H9 (cell line): ENCODE data around the gene PRIM2. TPM values are rescaled to one million over a fixed set of nuclear protein-coding genes. Genes with fewer than 3 reads are reported as not detected.
"Not testable (repeated sequence)": the region's sequence is repeated elsewhere in the genome, so short reads cannot be mapped to it uniquely, and the experiment has no call there.

Source experiments
- DNase-seq: peaks from one replicate; pipeline ENCODE4 v3.0.0-alpha.2; 2017
- H2AFZ ChIP-seq: one replicate; pipeline ENCODE4 v1.6.1; 2013; ENCODE audit warnings: mild to moderate bottlenecking, low read length, control low read depth, moderate library complexity
- H2AK5ac ChIP-seq: 2 replicates; pipeline ENCODE4 v1.6.1; 2013; ENCODE audit warnings: low read length, control low read depth, mixed read lengths; ENCODE audit not compliant: insufficient read length
- H2BK120ac ChIP-seq: one replicate; pipeline ENCODE4 v1.6.1; 2013; ENCODE audit warnings: low read depth, mild to moderate bottlenecking, low read length, control low read depth, inconsistent platforms; ENCODE audit not compliant: poor library complexity, severe bottlenecking
- H2BK12ac ChIP-seq: 2 replicates; pipeline ENCODE4 v1.6.1; 2013; ENCODE audit warnings: low read length, control low read depth, mixed read lengths, low read depth; ENCODE audit not compliant: insufficient read length
- H2BK15ac ChIP-seq: 2 replicates; pipeline ENCODE4 v1.6.1; 2013; ENCODE audit warnings: low read depth, low read length, control low read depth
- H2BK20ac ChIP-seq: one replicate; pipeline ENCODE4 v1.6.1; 2013; ENCODE audit warnings: low read depth, mild to moderate bottlenecking, low read length, control low read depth, inconsistent platforms; ENCODE audit not compliant: poor library complexity, severe bottlenecking
- H2BK5ac ChIP-seq: 2 replicates; pipeline ENCODE4 v1.6.1; 2013; ENCODE audit warnings: low read length, control low read depth, mixed read lengths; ENCODE audit not compliant: insufficient read length
- H3K14ac ChIP-seq: 2 replicates; pipeline ENCODE4 v1.6.1; 2013; ENCODE audit warnings: low read length, control low read depth; ENCODE audit not compliant: insufficient read depth
- H3K18ac ChIP-seq: 2 replicates; pipeline ENCODE4 v1.6.1; 2013; ENCODE audit warnings: low read depth, mild to moderate bottlenecking, mixed read lengths, low read length, control low read depth; ENCODE audit not compliant: insufficient read length
- H3K23ac ChIP-seq: 2 replicates; pipeline ENCODE4 v1.6.1; 2013; ENCODE audit warnings: low read length, control low read depth, mixed read lengths, low read depth; ENCODE audit not compliant: insufficient read length
- H3K23me2 ChIP-seq: 2 replicates; pipeline ENCODE4 v1.6.1; 2013; ENCODE audit warnings: low read depth, mild to moderate bottlenecking, mixed read lengths, low read length, control low read depth; ENCODE audit not compliant: insufficient read length, poor library complexity, severe bottlenecking
- H3K27ac ChIP-seq: 2 replicates; pipeline ENCODE4 v1.5.1; 2013; ENCODE audit warnings: low read length, control low read depth, mixed read lengths, low read depth; ENCODE audit not compliant: insufficient read length
- H3K27me3 ChIP-seq: 2 replicates; pipeline ENCODE4 v1.6.1; 2013; ENCODE audit warnings: low read length, control low read depth, inconsistent platforms; ENCODE audit not compliant: insufficient read depth
- H3K4ac ChIP-seq: 2 replicates; pipeline ENCODE4 v1.6.1; 2013; ENCODE audit warnings: low read depth, mild to moderate bottlenecking, control low read depth, inconsistent platforms, low read length, moderate library complexity
- H3K4me1 ChIP-seq: 2 replicates; pipeline ENCODE4 v1.6.1; 2013; ENCODE audit warnings: low read length, control low read depth, inconsistent platforms; ENCODE audit not compliant: insufficient read depth
- H3K4me2 ChIP-seq: 2 replicates; pipeline ENCODE4 v1.6.1; 2013; ENCODE audit warnings: low read length, control low read depth, mixed read lengths; ENCODE audit not compliant: insufficient read length, insufficient read depth
- H3K56ac ChIP-seq: 2 replicates; pipeline ENCODE4 v1.6.1; 2013; ENCODE audit warnings: low read depth, mild to moderate bottlenecking, mixed read lengths, low read length, control low read depth; ENCODE audit not compliant: insufficient read length
- H3K79me1 ChIP-seq: 2 replicates; pipeline ENCODE4 v1.6.1; 2013; ENCODE audit warnings: low read depth, mild to moderate bottlenecking, moderate library complexity, low read length, control low read depth, inconsistent platforms; ENCODE audit not compliant: insufficient read depth, poor library complexity, severe bottlenecking
- H3K79me2 ChIP-seq: 2 replicates; pipeline ENCODE4 v1.6.1; 2013; ENCODE audit warnings: low read length, control low read depth, inconsistent platforms; ENCODE audit not compliant: insufficient read depth
- H3K9ac ChIP-seq: 2 replicates; pipeline ENCODE4 v1.6.1; 2013; ENCODE audit warnings: low read length, control low read depth, mixed read lengths; ENCODE audit not compliant: insufficient read length; ENCODE audit errors: extremely low read depth
- H3K9me3 ChIP-seq: one replicate; pipeline ENCODE4 v1.6.1; 2013; ENCODE audit warnings: low read depth, low read length, inconsistent platforms; ENCODE audit not compliant: control insufficient read depth
- H3T11ph ChIP-seq: one replicate; pipeline ENCODE4 v1.6.1; 2013; ENCODE audit warnings: mild to moderate bottlenecking, low read length, control low read depth, inconsistent platforms
- H4K20me1 ChIP-seq: one replicate; pipeline ENCODE4 v1.6.1; 2013; ENCODE audit not compliant: control insufficient read depth, insufficient read length, insufficient read depth
- H4K5ac ChIP-seq: 2 replicates; pipeline ENCODE4 v1.6.1; 2013; ENCODE audit warnings: low read depth, mild to moderate bottlenecking, mixed read lengths, low read length, control low read depth; ENCODE audit not compliant: insufficient read length
- H4K8ac ChIP-seq: replicated peaks from 2 replicates; pipeline ENCODE4 v1.6.1; 2013; ENCODE audit warnings: low read length, control low read depth, mixed read lengths, low read depth; ENCODE audit not compliant: insufficient read length
- H4K91ac ChIP-seq: 2 replicates; pipeline ENCODE4 v1.6.1; 2013; ENCODE audit warnings: low read depth, mild to moderate bottlenecking, moderate library complexity, mixed read lengths, low read length, control low read depth; ENCODE audit not compliant: insufficient read length
- H3K27ac Mint-ChIP-seq, 3 experiments: 2 replicates in 2 of 3; 3 replicates in 1 of 3; pipeline ENCODE4 v1.8.0; 2020 to 2021; ENCODE audit warnings: mixed read lengths in 3 of 3, mild to moderate bottlenecking in 1 of 3, moderate library complexity in 1 of 3
- H3K27me3 Mint-ChIP-seq: 2 replicates; pipeline ENCODE4 v1.8.0; 2021; ENCODE audit warnings: low read depth, mild to moderate bottlenecking, moderate library complexity, mixed read lengths
- H3K36me3 Mint-ChIP-seq, 3 experiments: 2 replicates in 2 of 3; 3 replicates in 1 of 3; pipeline ENCODE4 v1.8.0; 2020 to 2021; ENCODE audit warnings: low read depth in 3 of 3, mixed read lengths in 3 of 3; ENCODE audit not compliant: insufficient read depth in 1 of 3
- H3K4me1 Mint-ChIP-seq, 2 experiments: 2 replicates each; pipeline ENCODE4 v1.8.0; 2020; ENCODE audit warnings: mixed read lengths in 2 of 2
- H3K4me3 Mint-ChIP-seq, 2 experiments: 2 replicates in 1 of 2; 3 replicates in 1 of 2; pipeline ENCODE4 v1.8.0; 2020 to 2021; ENCODE audit warnings: mild to moderate bottlenecking in 2 of 2, mixed read lengths in 2 of 2, moderate library complexity in 1 of 2
- H3K9me3 Mint-ChIP-seq, 2 experiments: 2 replicates in 1 of 2; 3 replicates in 1 of 2; pipeline ENCODE4 v1.8.0; 2020; ENCODE audit warnings: mild to moderate bottlenecking in 2 of 2, mixed read lengths in 2 of 2, moderate library complexity in 1 of 2
- CTCF ChIP-seq: fragments of 200-600 bp; sonication (generic); conservative IDR thresholded peaks from 3 replicates; pipeline ENCODE4 v1.8.0; 2021; ENCODE audit warnings: antibody characterized with exemption, mild to moderate bottlenecking
- WGBS: extraction: QIAGEN DNeasy Blood & Tissue Kit; methylation state at CpG from one replicate; pipeline ENCODE4 v1.1.7; 2013; ENCODE audit warnings: missing lambda C conversion rate, low lambda C conversion rate, mixed read lengths; ENCODE audit not compliant: insufficient read length; ENCODE audit errors: extremely low coverage; 5-methylcytosine and 5-hydroxymethylcytosine counted together
- total RNA-seq: library from RNA; stranded (reverse); gene quantifications from 2 replicates; pipeline ENCODE4 v1.2.1, GENCODE V29; 2021

Gene PRIM2
- total RNA-seq, 1 experiment from 2014 or later = 43.0 TPM

GRCh38 chr6:57579489-57579888 is 262.1 kb downstream of the PRIM2 start:
- not testable (repeated sequence) for H4K91ac ChIP-seq, H2BK20ac ChIP-seq, H3K27ac ChIP-seq, H3K79me1 ChIP-seq, H3K4ac ChIP-seq, H2BK15ac ChIP-seq, H4K8ac ChIP-seq, H4K20me1 ChIP-seq, H3K4me3 Mint-ChIP-seq, H3K9ac ChIP-seq, H3K9me3 ChIP-seq, H3K23me2 ChIP-seq, H3K27ac Mint-ChIP-seq, H3K23ac ChIP-seq, H3K27me3 Mint-ChIP-seq, H2BK120ac ChIP-seq, H3T11ph ChIP-seq, H3K18ac ChIP-seq, H3K4me1 Mint-ChIP-seq, H3K79me2 ChIP-seq, H3K14ac ChIP-seq, H2BK12ac ChIP-seq, H2BK5ac ChIP-seq, H3K36me3 Mint-ChIP-seq, DNase-seq, H3K56ac ChIP-seq, H3K4me1 ChIP-seq, H4K5ac ChIP-seq, H3K9me3 Mint-ChIP-seq, H2AK5ac ChIP-seq, H3K4me2 ChIP-seq, H3K27me3 ChIP-seq, H2AFZ ChIP-seq
- peak; percentile 54 for TF ChIP-seq CTCF

GRCh38 chr6:57581586-57581985 is 264.2 kb downstream of the PRIM2 start:
- not testable (repeated sequence) for DNase-seq, H4K20me1 ChIP-seq, H3K9ac ChIP-seq, H2AFZ ChIP-seq, H3K4ac ChIP-seq, H3K27ac Mint-ChIP-seq, H2BK12ac ChIP-seq, H4K5ac ChIP-seq, H3K56ac ChIP-seq, H3K9me3 ChIP-seq, H3K27ac ChIP-seq, H3K27me3 ChIP-seq, H3K9me3 Mint-ChIP-seq, H3K36me3 Mint-ChIP-seq, H4K91ac ChIP-seq, H2AK5ac ChIP-seq, H3K4me2 ChIP-seq, H2BK20ac ChIP-seq, H3K79me2 ChIP-seq, H3K23me2 ChIP-seq, H3K23ac ChIP-seq, H3K18ac ChIP-seq, H3K4me1 ChIP-seq, H2BK120ac ChIP-seq, H3K27me3 Mint-ChIP-seq, H3T11ph ChIP-seq, H4K8ac ChIP-seq, H2BK15ac ChIP-seq, H3K4me1 Mint-ChIP-seq, H2BK5ac ChIP-seq, H3K79me1 ChIP-seq, H3K14ac ChIP-seq, H3K4me3 Mint-ChIP-seq
- no CpG with 5 or more reads among the region's 3 CpGs for WGBS
